ENCODE results near the gene SLCO2B1.

Gene SLCO2B1

DNA sequence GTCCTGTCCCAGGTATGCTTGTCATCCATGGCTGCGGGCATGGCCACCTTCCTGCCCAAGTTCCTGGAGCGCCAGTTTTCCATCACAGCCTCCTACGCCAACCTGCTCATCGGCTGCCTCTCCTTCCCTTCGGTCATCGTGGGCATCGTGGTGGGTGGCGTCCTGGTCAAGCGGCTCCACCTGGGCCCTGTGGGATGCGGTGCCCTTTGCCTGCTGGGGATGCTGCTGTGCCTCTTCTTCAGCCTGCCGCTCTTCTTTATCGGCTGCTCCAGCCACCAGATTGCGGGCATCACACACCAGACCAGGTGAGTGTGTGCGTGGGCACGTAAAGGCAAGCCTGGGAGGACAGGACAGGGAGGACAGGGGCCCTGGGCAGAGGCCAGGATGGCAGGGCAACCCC lies 42.4 kb downstream of the SLCO2B1 start:
- TF ChIP-seq EZH2phosphoT487 (IDR thresholded peaks at IDR 0.05; ENCODE audit: borderline replicate concordance, low read length) = no peak
- TF ChIP-seq, protein P1, sequence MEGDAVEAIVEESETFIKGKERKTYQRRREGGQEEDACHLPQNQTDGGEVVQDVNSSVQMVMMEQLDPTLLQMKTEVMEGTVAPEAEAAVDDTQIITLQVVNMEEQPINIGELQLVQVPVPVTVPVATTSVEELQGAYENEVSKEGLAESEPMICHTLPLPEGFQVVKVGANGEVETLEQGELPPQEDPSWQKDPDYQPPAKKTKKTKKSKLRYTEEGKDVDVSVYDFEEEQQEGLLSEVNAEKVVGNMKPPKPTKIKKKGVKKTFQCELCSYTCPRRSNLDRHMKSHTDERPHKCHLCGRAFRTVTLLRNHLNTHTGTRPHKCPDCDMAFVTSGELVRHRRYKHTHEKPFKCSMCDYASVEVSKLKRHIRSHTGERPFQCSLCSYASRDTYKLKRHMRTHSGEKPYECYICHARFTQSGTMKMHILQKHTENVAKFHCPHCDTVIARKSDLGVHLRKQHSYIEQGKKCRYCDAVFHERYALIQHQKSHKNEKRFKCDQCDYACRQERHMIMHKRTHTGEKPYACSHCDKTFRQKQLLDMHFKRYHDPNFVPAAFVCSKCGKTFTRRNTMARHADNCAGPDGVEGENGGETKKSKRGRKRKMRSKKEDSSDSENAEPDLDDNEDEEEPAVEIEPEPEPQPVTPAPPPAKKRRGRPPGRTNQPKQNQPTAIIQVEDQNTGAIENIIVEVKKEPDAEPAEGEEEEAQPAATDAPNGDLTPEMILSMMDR (IDR thresholded peaks at IDR 0.05; ENCODE audit: low read depth, low read length, poor library complexity, severe bottlenecking) = no peak

GRCh38 chr11:75193711-75194110 lies 42.8 kb downstream of the SLCO2B1 start:
- Histone ChIP-seq H3K9me2 (replicated peaks; ENCODE audit: control insufficient read depth, low read length) (no peaks in the 10 kb centered on the region), H3K27ac (ENCODE audit: low read depth, low read length) (no peak overlapping the region), H3K79me2 (ENCODE audit: control insufficient read depth, low read length) (no peaks in the 10 kb centered on the region), H3K27me3 (ENCODE audit: control insufficient read depth, low read length) (no peaks in the 10 kb centered on the region), H3K4me2 (ENCODE audit: low read length) (no peak overlapping the region), H3K9me3 (ENCODE audit: control insufficient read depth, insufficient read depth, low read length) (no peaks in the 10 kb centered on the region), H3F3A (ENCODE audit: control insufficient read depth, insufficient read depth) (no peaks in the 10 kb centered on the region), H4K20me1 (ENCODE audit: control insufficient read depth, insufficient read depth, low read depth, low read length) (no peaks in the 10 kb centered on the region), H3K36me3 (ENCODE audit: control insufficient read depth, low read length) (no peaks in the 10 kb centered on the region), H3K4me3 (ENCODE audit: low read length) (no peak overlapping the region), H3K4me1 (ENCODE audit: control insufficient read depth, low read length) (no peaks in the 10 kb centered on the region)
- TF ChIP-seq, protein P1 (IDR thresholded peaks at IDR 0.05; ENCODE audit: low read depth, low read length, poor library complexity, severe bottlenecking) = no peak
- TF ChIP-seq EZH2phosphoT487 (IDR thresholded peaks at IDR 0.05; ENCODE audit: borderline replicate concordance, low read length) = no peak

More for the DNA sequence above, 42.4 kb downstream of the SLCO2B1 start:
- no peak overlapping the region for H3K4me3 ChIP-seq (ENCODE audit: low read length)
- H3K36me3 ChIP-seq (ENCODE audit: control insufficient read depth, low read length) = no peaks in the 10 kb centered on the region
- H3K9me3 ChIP-seq (ENCODE audit: control insufficient read depth, insufficient read depth, low read length) = no peaks in the 10 kb centered on the region
- no peak overlapping the region for H3K4me2 ChIP-seq (ENCODE audit: low read length)
- H3K9me2 ChIP-seq (replicated peaks; ENCODE audit: control insufficient read depth, low read length) = no peaks in the 10 kb centered on the region
- no peaks in the 10 kb centered on the region for H3K4me1 ChIP-seq (ENCODE audit: control insufficient read depth, low read length)
- H3K79me2 ChIP-seq (ENCODE audit: control insufficient read depth, low read length) = no peaks in the 10 kb centered on the region
- no peaks in the 10 kb centered on the region for H3K27me3 ChIP-seq (ENCODE audit: control insufficient read depth, low read length)
- H3F3A ChIP-seq (ENCODE audit: control insufficient read depth, insufficient read depth) = no peaks in the 10 kb centered on the region
- H3K27ac ChIP-seq (ENCODE audit: low read depth, low read length) = no peak overlapping the region
- no peaks in the 10 kb centered on the region for H4K20me1 ChIP-seq (ENCODE audit: control insufficient read depth, insufficient read depth, low read depth, low read length)

GRCh38 chr11:75194147-75194546 lies 43.2 kb downstream of the SLCO2B1 start:
- Histone ChIP-seq H3K27me3 (ENCODE audit: control insufficient read depth, low read length) (no peaks in the 10 kb centered on the region), H3K9me2 (replicated peaks; ENCODE audit: control insufficient read depth, low read length) (no peaks in the 10 kb centered on the region), H3K79me2 (ENCODE audit: control insufficient read depth, low read length) (no peaks in the 10 kb centered on the region), H3K9me3 (ENCODE audit: control insufficient read depth, insufficient read depth, low read length) (no peaks in the 10 kb centered on the region), H3K4me1 (ENCODE audit: control insufficient read depth, low read length) (no peaks in the 10 kb centered on the region), H4K20me1 (ENCODE audit: control insufficient read depth, insufficient read depth, low read depth, low read length) (no peaks in the 10 kb centered on the region), H3K36me3 (ENCODE audit: control insufficient read depth, low read length) (no peaks in the 10 kb centered on the region), H3K4me2 (ENCODE audit: low read length) (no peak overlapping the region), H3F3A (ENCODE audit: control insufficient read depth, insufficient read depth) (no peaks in the 10 kb centered on the region), H3K27ac (ENCODE audit: low read depth, low read length) (no peak overlapping the region), H3K4me3 (ENCODE audit: low read length) (no peak overlapping the region)
- no peak for TF ChIP-seq EZH2phosphoT487 (IDR thresholded peaks at IDR 0.05; ENCODE audit: borderline replicate concordance, low read length)
- TF ChIP-seq, protein P1 (IDR thresholded peaks at IDR 0.05; ENCODE audit: low read depth, low read length, poor library complexity, severe bottlenecking) = no peak

Data from DOHH2 (cell line).